Neutrophil (primary cell): ENCODE measurements around the gene SIAE.

Source experiments
- H3K27ac ChIP-seq: fragments of 200-600 bp; sonication (generic); 2 replicates; pipeline ENCODE4 v1.5.1; 2016; ENCODE audit warnings: mild to moderate bottlenecking, moderate library complexity
- H3K27me3 ChIP-seq: fragments of 200-600 bp; sonication (generic); 2 replicates; pipeline ENCODE4 v1.6.0; 2016; ENCODE audit warnings: mild to moderate bottlenecking
- H3K36me3 ChIP-seq: fragments of 200-600 bp; sonication (generic); 2 replicates; pipeline ENCODE4 v1.5.1; 2017
- H3K4me1 ChIP-seq, 2 experiments: fragments of 200-600 bp in 1 of 2; sonication (generic) in 1 of 2; 1 replicate in 1 of 2; 2 replicates in 1 of 2; pipeline versions ENCODE4 v1.5.1 to v1.6.1; 2013 to 2016; ENCODE audit warnings: low read depth in 1 of 2, low read length in 1 of 2, mild to moderate bottlenecking in 1 of 2, moderate library complexity in 1 of 2; ENCODE audit not compliant: control insufficient read depth in 1 of 2, insufficient read depth in 1 of 2
- H3K4me3 ChIP-seq, 2 experiments: fragments of 200-600 bp in 1 of 2; sonication (generic) in 1 of 2; 1 replicate in 1 of 2; 2 replicates in 1 of 2; pipeline ENCODE4 v1.5.1; 2013 to 2016; ENCODE audit warnings: low read depth in 1 of 2, low read length in 1 of 2, mild to moderate bottlenecking in 1 of 2, moderate library complexity in 1 of 2
- H3K9me3 ChIP-seq: fragments of 200-600 bp; sonication (generic); 2 replicates; pipeline ENCODE4 v1.5.1; 2016
- TF ChIP-seq, protein P1 (sequence below): fragments of 200-600 bp; sonication (generic); IDR thresholded peaks from 2 replicates; pipeline ENCODE4 v1.5.1; 2016; ENCODE audit warnings: antibody characterized with exemption

SIAE gene

DNA sequence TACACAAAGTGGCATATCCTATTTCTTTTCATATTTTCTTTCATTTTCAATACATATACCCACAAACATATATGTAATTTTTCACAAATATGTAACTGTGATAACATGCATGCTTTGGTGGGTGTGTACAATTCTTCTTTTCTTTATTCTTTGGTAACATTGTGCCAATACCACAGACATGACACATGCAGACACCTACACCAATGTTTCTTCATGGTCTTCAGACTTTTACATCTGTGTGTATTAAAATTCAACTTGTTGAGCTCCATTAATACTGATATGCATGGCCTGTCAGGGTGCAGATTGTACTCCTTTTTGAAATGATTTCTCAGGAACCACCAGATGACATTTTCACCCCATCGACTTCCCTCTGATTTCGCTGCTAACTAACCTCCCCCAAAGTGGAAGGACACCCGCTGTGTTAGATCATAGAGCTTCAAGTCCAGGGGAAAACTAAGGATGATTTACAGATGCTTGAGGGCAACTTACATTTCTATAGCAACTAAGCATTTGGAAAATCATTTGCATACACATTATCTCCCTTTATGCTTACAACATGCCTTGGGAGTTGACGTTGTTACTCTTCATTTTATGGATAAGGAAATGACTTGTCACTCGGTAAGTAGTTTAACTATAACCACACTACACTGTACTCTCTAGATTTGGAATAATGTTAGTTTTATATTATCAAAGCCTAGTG, 72.8 kb downstream of the SIAE start:
- Histone ChIP-seq H3K27ac (no peak overlapping the region), H3K4me3 (no peak overlapping the region), H3K4me1 (peaks cover 6 to 9% of the 10 kb centered on the region in 2 experiments), H3K27me3 (peaks cover 21% of the 10 kb centered on the region), H3K36me3 (no peaks in the 10 kb centered on the region), H3K9me3 (no peaks in the 10 kb centered on the region)
- TF ChIP-seq, protein P1, sequence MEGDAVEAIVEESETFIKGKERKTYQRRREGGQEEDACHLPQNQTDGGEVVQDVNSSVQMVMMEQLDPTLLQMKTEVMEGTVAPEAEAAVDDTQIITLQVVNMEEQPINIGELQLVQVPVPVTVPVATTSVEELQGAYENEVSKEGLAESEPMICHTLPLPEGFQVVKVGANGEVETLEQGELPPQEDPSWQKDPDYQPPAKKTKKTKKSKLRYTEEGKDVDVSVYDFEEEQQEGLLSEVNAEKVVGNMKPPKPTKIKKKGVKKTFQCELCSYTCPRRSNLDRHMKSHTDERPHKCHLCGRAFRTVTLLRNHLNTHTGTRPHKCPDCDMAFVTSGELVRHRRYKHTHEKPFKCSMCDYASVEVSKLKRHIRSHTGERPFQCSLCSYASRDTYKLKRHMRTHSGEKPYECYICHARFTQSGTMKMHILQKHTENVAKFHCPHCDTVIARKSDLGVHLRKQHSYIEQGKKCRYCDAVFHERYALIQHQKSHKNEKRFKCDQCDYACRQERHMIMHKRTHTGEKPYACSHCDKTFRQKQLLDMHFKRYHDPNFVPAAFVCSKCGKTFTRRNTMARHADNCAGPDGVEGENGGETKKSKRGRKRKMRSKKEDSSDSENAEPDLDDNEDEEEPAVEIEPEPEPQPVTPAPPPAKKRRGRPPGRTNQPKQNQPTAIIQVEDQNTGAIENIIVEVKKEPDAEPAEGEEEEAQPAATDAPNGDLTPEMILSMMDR, result no peak

- no peaks in the 10 kb centered on the region for H3K36me3 ChIP-seq
These were observed 75.9 kb downstream of the SIAE start for GRCh38 chr11:124597626-124598025.

GRCh38 chr11:124595302-124595701, 78.2 kb downstream of the SIAE start:
- Histone ChIP-seq H3K9me3 (no peaks in the 10 kb centered on the region), H3K27me3 (peaks cover 38% of the 10 kb centered on the region), H3K36me3 (no peaks in the 10 kb centered on the region), H3K4me1 (no peaks in the 10 kb centered on the region), H3K27ac (no peak overlapping the region), H3K4me3 (no peak overlapping the region)
- TF ChIP-seq, protein P1, result no peak

More at GRCh38 chr11:124597626-124598025, 75.9 kb downstream of the SIAE start:
- no peak overlapping the region for H3K4me3 ChIP-seq
- H3K27ac ChIP-seq, result no peak overlapping the region
- H3K27me3 ChIP-seq, result peaks cover 38% of the 10 kb centered on the region
- H3K9me3 ChIP-seq, result no peaks in the 10 kb centered on the region
- TF ChIP-seq, protein P1, result no peak
- H3K4me1 ChIP-seq, result no peaks in the 10 kb centered on the region

DNA sequence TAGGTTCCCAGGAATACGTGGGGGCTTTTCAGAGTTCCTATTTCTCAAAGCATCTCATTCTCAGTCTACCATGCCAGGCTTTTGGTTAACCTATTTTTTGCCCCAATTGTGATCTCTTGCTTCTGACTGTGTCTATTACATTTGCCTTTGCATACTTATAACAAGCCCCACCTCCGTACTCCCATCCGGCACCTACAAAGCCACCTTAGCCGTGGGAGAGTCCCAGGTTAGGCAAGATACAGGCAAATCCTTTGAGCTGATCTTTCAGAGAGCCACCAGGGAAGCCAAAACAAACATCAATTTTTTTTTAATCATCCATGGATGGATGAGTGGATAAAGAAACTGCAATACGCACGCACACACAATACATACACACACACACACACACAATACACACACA, 80.9 kb downstream of the SIAE start:
- TF ChIP-seq, protein P1, result no peak
- no peaks in the 10 kb centered on the region for H3K4me1 ChIP-seq

GRCh38 chr11:124591430-124591829, 82.1 kb downstream of the SIAE start:
- no peaks in the 10 kb centered on the region for H3K9me3 ChIP-seq
- peaks cover 23% of the 10 kb centered on the region for H3K27me3 ChIP-seq
- H3K4me1 ChIP-seq, result no peaks in the 10 kb centered on the region
- TF ChIP-seq, protein P1, result no peak
- H3K36me3 ChIP-seq, result no peaks in the 10 kb centered on the region
- no peak overlapping the region for H3K27ac ChIP-seq
- no peak overlapping the region for H3K4me3 ChIP-seq

More for the DNA sequence above, 80.9 kb downstream of the SIAE start:
- Histone ChIP-seq H3K27me3 (peaks cover 35% of the 10 kb centered on the region), H3K36me3 (no peaks in the 10 kb centered on the region), H3K9me3 (no peaks in the 10 kb centered on the region), H3K27ac (no peak overlapping the region), H3K4me3 (no peak overlapping the region)
